ENCODE measurements around the gene HNRNPL.

Gene HNRNPL

DNA sequence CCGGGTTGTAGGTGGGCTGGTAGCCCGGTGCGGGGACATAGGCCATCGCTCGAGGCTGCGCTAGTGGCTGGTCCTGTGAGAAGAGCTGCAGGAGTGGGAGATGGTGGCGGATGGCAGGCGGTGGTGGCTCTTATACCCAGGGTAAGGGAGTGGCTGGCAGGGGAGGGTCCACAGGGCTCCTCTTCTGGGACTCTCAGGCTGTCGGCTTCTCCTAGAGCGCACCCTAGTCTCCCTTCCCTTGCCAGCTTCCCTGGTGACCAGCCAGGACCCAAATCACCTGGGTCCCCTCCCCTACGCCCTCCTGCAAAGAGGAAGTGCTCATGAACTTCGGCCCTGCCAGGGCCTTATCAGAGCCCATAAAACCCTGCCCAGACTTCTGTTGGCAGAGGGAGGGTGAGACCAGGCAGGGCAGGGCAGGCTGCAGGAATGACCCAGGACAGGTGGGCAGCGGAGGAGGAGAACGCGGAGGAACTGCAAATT, 36.9 kb downstream of the HNRNPL start, which contains the start of gene LGALS4:
TSS of gene LGALS4 (minus strand) at position 105 of the 480 bp plus-strand sequence. CDS start at position 46, 59 bp downstream.
- Histone ChIP-seq H3F3A (ENCODE audit: low read depth) (no peaks in the 10 kb centered on the region), H3K4me2 (ENCODE audit: low read depth, low read length, poor library complexity, severe bottlenecking) (no peak within 1 kb of the TSS), H3K9ac (ENCODE audit: low read depth, low read length, poor library complexity, severe bottlenecking) (no peak within 1 kb of the TSS), H3K79me2 (ENCODE audit: insufficient read depth, low read length) (no peaks in the 10 kb centered on the region), H3K9me2 (replicated peaks; ENCODE audit: low read depth, low read length) (no peaks in the 10 kb centered on the region), H3K36me3 (ENCODE audit: insufficient read depth, low read length) (peaks cover 12% of the 10 kb centered on the region; the same call in 1 of the 2 replicates), H2AFZ (ENCODE audit: low read length) (no peak within 1 kb of the TSS), H3K4me3 (ENCODE audit: low read length, poor library complexity, severe bottlenecking) (no peak within 1 kb of the TSS), H3K9me3 (ENCODE audit: insufficient read depth, low read depth, low read length) (no peaks in the 10 kb centered on the region), H3K4me1 (ENCODE audit: insufficient read depth, low read length, poor library complexity, severe bottlenecking) (no peaks in the 10 kb centered on the region), H4K20me1 (ENCODE audit: insufficient read depth, low read length, poor library complexity, severe bottlenecking) (no peaks in the 10 kb centered on the region), H3K27me3 (ENCODE audit: insufficient read depth, low read length, poor library complexity, severe bottlenecking) (no peaks in the 10 kb centered on the region)
- no peak for TF ChIP-seq EZH2phosphoT487 (IDR thresholded peaks at IDR 0.05; ENCODE audit: borderline replicate concordance)
- TF ChIP-seq, protein P1, sequence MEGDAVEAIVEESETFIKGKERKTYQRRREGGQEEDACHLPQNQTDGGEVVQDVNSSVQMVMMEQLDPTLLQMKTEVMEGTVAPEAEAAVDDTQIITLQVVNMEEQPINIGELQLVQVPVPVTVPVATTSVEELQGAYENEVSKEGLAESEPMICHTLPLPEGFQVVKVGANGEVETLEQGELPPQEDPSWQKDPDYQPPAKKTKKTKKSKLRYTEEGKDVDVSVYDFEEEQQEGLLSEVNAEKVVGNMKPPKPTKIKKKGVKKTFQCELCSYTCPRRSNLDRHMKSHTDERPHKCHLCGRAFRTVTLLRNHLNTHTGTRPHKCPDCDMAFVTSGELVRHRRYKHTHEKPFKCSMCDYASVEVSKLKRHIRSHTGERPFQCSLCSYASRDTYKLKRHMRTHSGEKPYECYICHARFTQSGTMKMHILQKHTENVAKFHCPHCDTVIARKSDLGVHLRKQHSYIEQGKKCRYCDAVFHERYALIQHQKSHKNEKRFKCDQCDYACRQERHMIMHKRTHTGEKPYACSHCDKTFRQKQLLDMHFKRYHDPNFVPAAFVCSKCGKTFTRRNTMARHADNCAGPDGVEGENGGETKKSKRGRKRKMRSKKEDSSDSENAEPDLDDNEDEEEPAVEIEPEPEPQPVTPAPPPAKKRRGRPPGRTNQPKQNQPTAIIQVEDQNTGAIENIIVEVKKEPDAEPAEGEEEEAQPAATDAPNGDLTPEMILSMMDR (conservative IDR thresholded peaks at IDR 0.05; ENCODE audit: low read length), result no peak

DNA sequence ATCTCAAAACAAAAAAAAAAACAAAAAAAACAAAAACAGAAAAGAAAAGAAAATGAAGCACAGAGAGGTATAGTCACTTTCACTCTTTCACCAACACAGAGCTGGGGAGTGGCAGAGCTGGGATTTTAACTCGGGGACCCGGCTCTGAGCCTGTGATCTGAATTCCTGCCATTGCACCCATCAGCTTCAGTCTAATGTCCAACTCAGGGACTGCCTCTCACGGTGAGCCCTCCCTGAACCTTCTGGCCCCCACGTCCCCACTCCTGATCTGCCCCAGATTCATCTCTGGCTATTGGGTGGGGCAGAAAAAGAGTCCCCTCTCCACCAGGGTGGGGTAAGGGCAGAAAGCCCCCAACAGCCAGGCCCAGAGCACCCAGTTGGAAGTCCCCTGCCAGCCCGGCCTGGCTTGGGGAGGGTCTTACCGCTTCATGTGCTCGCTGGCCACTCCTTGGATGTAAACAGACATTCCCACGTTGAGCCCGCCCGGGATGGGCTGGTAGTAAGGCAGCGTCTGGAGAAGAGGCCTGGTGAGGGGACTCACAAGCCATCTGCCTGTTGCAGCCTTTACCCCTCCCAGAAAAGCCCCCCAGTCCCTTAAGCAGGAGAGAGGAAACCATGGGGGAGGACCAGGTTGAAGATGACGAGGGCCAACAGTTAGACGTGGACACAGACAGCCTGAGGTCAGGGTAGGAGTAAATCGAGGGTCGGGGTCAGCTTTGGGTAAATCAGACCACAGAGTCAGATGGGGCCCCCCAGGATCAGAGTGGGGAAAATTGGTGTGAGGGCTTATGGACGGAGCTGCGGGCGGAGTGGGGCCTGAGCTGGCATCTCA, 37.6 kb downstream of the HNRNPL start:
- Histone ChIP-seq H3F3A (ENCODE audit: low read depth) (no peaks in the 10 kb centered on the region), H3K27me3 (ENCODE audit: insufficient read depth, low read length, poor library complexity, severe bottlenecking) (no peaks in the 10 kb centered on the region), H3K4me3 (ENCODE audit: low read length, poor library complexity, severe bottlenecking) (no peak overlapping the region), H3K4me2 (ENCODE audit: low read depth, low read length, poor library complexity, severe bottlenecking) (no peak overlapping the region), H3K9me3 (ENCODE audit: insufficient read depth, low read depth, low read length) (no peaks in the 10 kb centered on the region), H3K36me3 (ENCODE audit: insufficient read depth, low read length) (peaks cover 10% of the 10 kb centered on the region; the same call in 1 of the 2 replicates), H4K20me1 (ENCODE audit: insufficient read depth, low read length, poor library complexity, severe bottlenecking) (no peaks in the 10 kb centered on the region), H2AFZ (ENCODE audit: low read length) (no peak overlapping the region), H3K9ac (ENCODE audit: low read depth, low read length, poor library complexity, severe bottlenecking) (no peak overlapping the region), H3K4me1 (ENCODE audit: insufficient read depth, low read length, poor library complexity, severe bottlenecking) (no peaks in the 10 kb centered on the region), H3K79me2 (ENCODE audit: insufficient read depth, low read length) (no peaks in the 10 kb centered on the region), H3K9me2 (replicated peaks; ENCODE audit: low read depth, low read length) (no peaks in the 10 kb centered on the region)
- no peak for TF ChIP-seq EZH2phosphoT487 (IDR thresholded peaks at IDR 0.05; ENCODE audit: borderline replicate concordance)
- TF ChIP-seq, protein P1 (conservative IDR thresholded peaks at IDR 0.05; ENCODE audit: low read length), result no peak

DNA sequence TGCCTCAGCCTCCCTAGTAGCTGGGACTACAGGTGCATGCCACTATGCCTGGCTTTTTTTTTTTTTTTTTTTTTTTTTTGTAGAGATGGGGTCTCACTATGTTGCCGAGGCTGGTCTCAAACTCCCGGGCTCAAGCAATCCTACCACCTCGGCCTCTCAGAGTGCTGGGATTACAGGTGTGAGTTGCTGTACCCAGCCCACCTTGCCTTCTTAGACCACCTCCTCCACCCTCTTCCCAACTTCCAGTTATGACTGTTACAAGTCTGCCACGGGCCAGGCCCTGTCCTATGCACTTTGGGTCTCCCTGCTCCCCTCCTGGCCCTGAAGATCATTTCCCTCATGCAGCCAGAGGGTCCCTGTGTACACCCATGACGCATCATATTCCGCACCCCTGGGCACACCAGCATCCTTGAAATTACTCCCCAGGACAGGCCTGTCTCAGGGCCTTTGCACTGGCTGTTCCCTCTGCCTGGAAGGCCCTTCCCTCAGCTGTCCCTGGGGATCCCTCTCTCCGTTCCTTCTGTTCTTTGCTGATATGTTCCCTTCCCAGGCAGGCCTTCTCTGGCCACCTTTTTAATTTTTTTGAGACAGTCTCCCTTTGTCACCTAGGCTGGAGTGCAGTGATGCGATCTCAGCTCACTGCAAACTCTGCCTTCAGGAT, 40.1 kb downstream of the HNRNPL start:
- Histone ChIP-seq H3K4me3 (ENCODE audit: low read length, poor library complexity, severe bottlenecking) (no peak overlapping the region), H3K36me3 (ENCODE audit: insufficient read depth, low read length) (no peaks in the 10 kb centered on the region), H3F3A (ENCODE audit: low read depth) (no peaks in the 10 kb centered on the region), H3K4me1 (ENCODE audit: insufficient read depth, low read length, poor library complexity, severe bottlenecking) (no peaks in the 10 kb centered on the region), H2AFZ (ENCODE audit: low read length) (no peak overlapping the region), H3K4me2 (ENCODE audit: low read depth, low read length, poor library complexity, severe bottlenecking) (no peak overlapping the region), H4K20me1 (ENCODE audit: insufficient read depth, low read length, poor library complexity, severe bottlenecking) (no peaks in the 10 kb centered on the region), H3K27me3 (ENCODE audit: insufficient read depth, low read length, poor library complexity, severe bottlenecking) (no peaks in the 10 kb centered on the region), H3K9me2 (replicated peaks; ENCODE audit: low read depth, low read length) (no peaks in the 10 kb centered on the region), H3K79me2 (ENCODE audit: insufficient read depth, low read length) (no peaks in the 10 kb centered on the region), H3K9ac (ENCODE audit: low read depth, low read length, poor library complexity, severe bottlenecking) (no peak overlapping the region), H3K9me3 (ENCODE audit: insufficient read depth, low read depth, low read length) (no peaks in the 10 kb centered on the region)
- TF ChIP-seq EZH2phosphoT487 (IDR thresholded peaks at IDR 0.05; ENCODE audit: borderline replicate concordance), result no peak
- TF ChIP-seq, protein P1 (conservative IDR thresholded peaks at IDR 0.05; ENCODE audit: low read length), result no peak

Measured in Loucy (cell line).